H1 (cell line): ENCODE data around the gene LTN1. TPM values are rescaled to one million over a fixed set of nuclear protein-coding genes. Genes with fewer than 3 reads are reported as not detected.

Source experiments
- CTCF ChIA-PET: fragments of 300-600 bp; sonication (Branson Sonifier 250); formaldehyde crosslinking; loops from one replicate; lab custom pipeline; 2021; ENCODE audit not compliant: partially characterized antibody; lab: Charles Lee
- POLR2A ChIA-PET: fragments of 300-600 bp; sonication (Branson Sonifier 250); formaldehyde crosslinking; loops from one replicate; lab custom pipeline; 2021; ENCODE audit warnings: inconsistent platforms; ENCODE audit not compliant: partially characterized antibody; lab: Charles Lee
- DNase-seq, 2 experiments: peaks; one replicate each; pipeline versions ENCODE4 v3.0.0 to v3.0.0-alpha.2; 2010 to 2022; ENCODE audit warnings: low spot score in 2 of 2, low read depth in 1 of 2, mixed read lengths in 1 of 2
- FAIRE-seq: peaks from 2 replicates; lab custom pipeline; 2011; peaks lifted over from hg19 to GRCh38; lab: Jason Lieb, UNC
- H2AFZ ChIP-seq: 2 replicates; pipeline ENCODE4 v1.8.1; 2012; ENCODE audit warnings: low read length, inconsistent platforms
- H2AK5ac ChIP-seq: 2 replicates; pipeline ENCODE4 v1.6.1; 2013; ENCODE audit warnings: low read depth, low read length
- H2BK120ac ChIP-seq: replicated peaks from 2 replicates; pipeline ENCODE3; 2013; ENCODE audit warnings: low read depth, low read length, inconsistent platforms
- H2BK12ac ChIP-seq: 2 replicates; pipeline ENCODE4 v1.6.1; 2013; ENCODE audit warnings: low read depth, low read length
- H2BK15ac ChIP-seq: 2 replicates; pipeline ENCODE4 v1.6.1; 2013; ENCODE audit warnings: low read length
- H2BK20ac ChIP-seq: 2 replicates; pipeline ENCODE4 v1.6.1; 2013; ENCODE audit warnings: low read length
- H2BK5ac ChIP-seq: 2 replicates; pipeline ENCODE4 v1.6.1; 2013; ENCODE audit warnings: low read depth, low read length
- H3K14ac ChIP-seq: 2 replicates; pipeline ENCODE4 v1.6.1; 2013; ENCODE audit warnings: inconsistent platforms; ENCODE audit not compliant: insufficient read length
- H3K18ac ChIP-seq: 2 replicates; pipeline ENCODE4 v1.6.1; 2013; ENCODE audit warnings: low read length; ENCODE audit errors: extremely low read depth
- H3K23ac ChIP-seq: 2 replicates; pipeline ENCODE4 v1.6.1; 2013; ENCODE audit warnings: inconsistent platforms; ENCODE audit not compliant: insufficient read length
- H3K23me2 ChIP-seq: 2 replicates; pipeline ENCODE4 v1.6.1; 2013; ENCODE audit warnings: low read depth, low read length
- H3K27ac ChIP-seq: 2 replicates; pipeline ENCODE4 v1.6.1; 2011; ENCODE audit warnings: low read depth, low read length, inconsistent platforms
- H3K27me3 ChIP-seq, 4 experiments: replicated peaks in 1 of 4; 1 replicate in 1 of 4; 2 replicates in 3 of 4; pipeline versions ENCODE4 v1.6.1 to v1.8.1; 2011 to 2013; ENCODE audit warnings: low read length in 3 of 4, mild to moderate bottlenecking in 3 of 4, inconsistent platforms in 2 of 4, mixed read lengths in 2 of 4, moderate library complexity in 1 of 4; ENCODE audit not compliant: control insufficient read depth in 3 of 4, insufficient read depth in 3 of 4; ENCODE audit errors: extremely low read depth in 1 of 4
- H3K36me3 ChIP-seq, 4 experiments: 2 replicates each; pipeline versions ENCODE4 v1.6.1 to v1.8.1; 2011 to 2013; ENCODE audit warnings: mild to moderate bottlenecking in 4 of 4, low read length in 3 of 4, moderate library complexity in 2 of 4, control low read depth in 1 of 4, inconsistent platforms in 1 of 4; ENCODE audit not compliant: insufficient read depth in 4 of 4, control insufficient read depth in 2 of 4
- H3K4ac ChIP-seq: replicated peaks from 2 replicates; pipeline ENCODE3; 2013; ENCODE audit warnings: low read length, low read depth, mixed read lengths, inconsistent platforms; ENCODE audit not compliant: insufficient read length
- H3K4me1 ChIP-seq, 4 experiments: replicated peaks in 1 of 4; 1 replicate in 1 of 4; 2 replicates in 3 of 4; pipeline versions ENCODE4 v1.6.1 to v1.8.1; 2011 to 2013; ENCODE audit warnings: low read length in 3 of 4, inconsistent platforms in 2 of 4, mixed read lengths in 1 of 4; ENCODE audit not compliant: insufficient read depth in 4 of 4, control insufficient read depth in 3 of 4
- H3K4me2 ChIP-seq, 2 experiments: 2 replicates each; pipeline versions ENCODE4 v1.6.1 to v1.8.1; 2011 to 2013; ENCODE audit warnings: low read depth in 2 of 2, low read length in 2 of 2, control low read depth in 1 of 2, inconsistent platforms in 1 of 2, mild to moderate bottlenecking in 1 of 2; ENCODE audit not compliant: insufficient read depth in 1 of 2
- H3K4me3 ChIP-seq, 4 experiments: fragments of 200-600, 300-600 bp in 1 of 4; sonication (generic), shearing (Covaris generic), sonication (Bioruptor Twin) in 1 of 4; 2 replicates each; pipeline versions ENCODE4 v1.5.1 to v1.8.1; 2011 to 2016; ENCODE audit warnings: low read length in 4 of 4, low read depth in 3 of 4, control low read depth in 2 of 4, inconsistent platforms in 2 of 4, mild to moderate bottlenecking in 2 of 4, mixed read lengths in 1 of 4, moderate library complexity in 1 of 4; ENCODE audit not compliant: insufficient read depth in 2 of 4; ENCODE audit errors: extremely low read depth in 1 of 4
- H3K56ac ChIP-seq: replicated peaks from 2 replicates; pipeline ENCODE3; 2013; ENCODE audit warnings: low read depth, mild to moderate bottlenecking, mixed read lengths, low read length, inconsistent platforms; ENCODE audit not compliant: insufficient read length
- H3K79me1 ChIP-seq: 2 replicates; pipeline ENCODE4 v1.6.1; 2013; ENCODE audit warnings: low read depth, low read length, control low read depth
- H3K79me2 ChIP-seq, 2 experiments: 2 replicates each; pipeline versions ENCODE4 v1.6.1 to v1.8.1; 2012 to 2013; ENCODE audit warnings: low read length in 2 of 2, mild to moderate bottlenecking in 2 of 2, inconsistent platforms in 1 of 2; ENCODE audit not compliant: insufficient read depth in 2 of 2, control insufficient read depth in 1 of 2
- H3K9ac ChIP-seq, 4 experiments: replicated peaks in 1 of 4; 1 replicate in 1 of 4; 2 replicates in 3 of 4; pipeline versions ENCODE4 v1.6.1 to v1.8.1; 2011 to 2013; ENCODE audit warnings: low read depth in 3 of 4, low read length in 3 of 4, control low read depth in 2 of 4, mild to moderate bottlenecking in 2 of 4, moderate library complexity in 2 of 4, inconsistent platforms in 1 of 4; ENCODE audit errors: extremely low read depth in 1 of 4
- H3K9me3 ChIP-seq, 2 experiments: 2 replicates each; pipeline versions ENCODE4 v1.6.1 to v1.8.1; 2012 to 2013; ENCODE audit warnings: mild to moderate bottlenecking in 2 of 2, moderate library complexity in 2 of 2, control low read depth in 1 of 2, inconsistent platforms in 1 of 2, low read depth in 1 of 2, low read length in 1 of 2, mixed read lengths in 1 of 2; ENCODE audit not compliant: insufficient read depth in 2 of 2
- H4K20me1 ChIP-seq, 2 experiments: replicated peaks in 1 of 2; 2 replicates each; pipeline versions ENCODE3 to v1.8.1; 2011 to 2013; ENCODE audit warnings: inconsistent platforms in 2 of 2, low read length in 2 of 2, mild to moderate bottlenecking in 1 of 2; ENCODE audit not compliant: insufficient read depth in 2 of 2, control insufficient read depth in 1 of 2
- H4K5ac ChIP-seq: 2 replicates; pipeline ENCODE4 v1.6.1; 2013; ENCODE audit warnings: low read length, low read depth, mixed read lengths, inconsistent platforms; ENCODE audit not compliant: insufficient read length
- H4K8ac ChIP-seq: 2 replicates; pipeline ENCODE4 v1.8.0; 2013; ENCODE audit warnings: mild to moderate bottlenecking, moderate library complexity, low read length, inconsistent platforms; ENCODE audit not compliant: insufficient read depth; ENCODE audit errors: extremely low read depth
- H4K91ac ChIP-seq: replicated peaks from 2 replicates; pipeline ENCODE3; 2013; ENCODE audit warnings: low read length, mixed read lengths, inconsistent platforms; ENCODE audit not compliant: insufficient read length
- ASH2L ChIP-seq: fragments of 200-600, 300-600 bp; sonication (generic); IDR thresholded peaks from one replicate; pipeline ENCODE4 v1.7.1; 2017; ENCODE audit warnings: low read length
- CBX8 ChIP-seq: fragments of 300-800, 300-1000 bp; sonication (generic); IDR thresholded peaks from 2 replicates; pipeline ENCODE4 v1.7.1; 2016; ENCODE audit warnings: low read depth, low read length, borderline replicate concordance
- CHD1 ChIP-seq: IDR thresholded peaks from 2 replicates; pipeline ENCODE4 v1.6.1; 2012; ENCODE audit warnings: low read depth, low read length, improper control_type of control experiment
- CHD2 ChIP-seq: IDR thresholded peaks from 2 replicates; pipeline ENCODE4 v1.6.1; 2012; ENCODE audit warnings: low read length, improper control_type of control experiment
- GABPA ChIP-seq: IDR thresholded peaks from 2 replicates; pipeline ENCODE4 v1.6.1; 2011; ENCODE audit warnings: mild to moderate bottlenecking, low read length, moderate library complexity, borderline replicate concordance; ENCODE audit not compliant: insufficient read depth
- KDM1A ChIP-seq: fragments of 200-600, 300-600 bp; sonication (generic); IDR thresholded peaks from 2 replicates; pipeline ENCODE4 v1.7.1; 2016; ENCODE audit warnings: mild to moderate bottlenecking, low read length, borderline replicate concordance
- KDM5A ChIP-seq: fragments of 200-600 bp; IDR thresholded peaks from 2 replicates; pipeline ENCODE4 v1.7.1; 2012; ENCODE audit warnings: mild to moderate bottlenecking, low read length, inconsistent platforms, mixed read lengths
- NANOG ChIP-seq: IDR thresholded peaks from 2 replicates; pipeline ENCODE4 v1.6.1; 2011; ENCODE audit warnings: low read length, low read depth, mild to moderate bottlenecking, inconsistent platforms; ENCODE audit not compliant: insufficient read depth, poor library complexity, severe bottlenecking
- SIN3A ChIP-seq, 2 experiments: IDR thresholded peaks in 1 of 2; conservative IDR thresholded peaks in 1 of 2; 2 replicates each; pipeline ENCODE4 v1.6.1; 2011 to 2012; ENCODE audit warnings: low read length in 2 of 2, improper control_type of control experiment in 1 of 2, low read depth in 1 of 2, mild to moderate bottlenecking in 1 of 2
- SP2 ChIP-seq: IDR thresholded peaks from 2 replicates; pipeline ENCODE4 v1.6.1; 2012; ENCODE audit warnings: mild to moderate bottlenecking, low read length, inconsistent platforms
- ZNF274 ChIP-seq: IDR thresholded peaks from 2 replicates; pipeline ENCODE4 v1.7.0; 2012; ENCODE audit warnings: low read length, borderline replicate concordance; ENCODE audit errors: extremely low read depth
- WGBS, 2 experiments: shearing (Covaris generic) in 1 of 2; methylation state at CpG; one replicate each; pipeline versions ENCODE4 v1.1.6 to v1.1.7; 2013 to 2015; ENCODE audit warnings: low lambda C conversion rate in 2 of 2, mixed read lengths in 2 of 2, inconsistent platforms in 1 of 2, low coverage in 1 of 2, missing lambda C conversion rate in 1 of 2; ENCODE audit not compliant: insufficient replicate concordance in 2 of 2, insufficient coverage in 1 of 2, insufficient read length in 1 of 2; ENCODE audit errors: extremely low coverage in 1 of 2, missing lambda C conversion rate in 1 of 2; 5-methylcytosine and 5-hydroxymethylcytosine counted together
- polyA plus RNA-seq, 7 experiments: library from polyadenylated mRNA; depleted of rRNA in 3 of 7; stranded (reverse) in 5 of 7; unstranded in 2 of 7; fragments of >200 nt in 5 of 7; fragments of 200-250 nt in 2 of 7; gene quantifications; 1 replicate in 5 of 7; 2 replicates in 1 of 7; 4 replicates in 1 of 7; pipeline versions ENCODE4 v1.2.1 to v1.2.3, GENCODE V29; 2011 to 2013; ENCODE audit warnings: missing spikeins in 2 of 7, mixed read lengths in 2 of 7
- total RNA-seq: library from RNA; stranded (reverse); fragmentation: NEBNext Ultra II Directional; extraction: Animal tissue kit (Norgen Biotek cat#: 25700); gene quantifications from 2 replicates; pipeline ENCODE4 v1.2.1, GENCODE V29; 2021
- TF ChIP-seq, protein P1 (sequence below), 3 experiments: IDR thresholded peaks; 1 replicate in 2 of 3; 2 replicates in 1 of 3; pipeline versions ENCODE4 v1.5.1 to v1.6.1; 2011; ENCODE audit warnings: low read length in 3 of 3, mild to moderate bottlenecking in 3 of 3, inconsistent platforms in 2 of 3, low read depth in 1 of 3, moderate library complexity in 1 of 3; ENCODE audit not compliant: insufficient read depth in 1 of 3; ENCODE audit errors: control extremely low read depth in 1 of 3

LTN1 gene
- total and polyA plus RNA-seq, 2 of the 8 experiments (the other 6 are each of a cell fraction or from before 2014, with no cell fraction given) = 3.2 to 23.5 TPM

GRCh38 chr21:28986677-28987076, 6.0 kb downstream of the LTN1 start:
- Histone ChIP-seq H4K5ac (no peak overlapping the region), H3K4me1 (no peaks in the 10 kb centered on the region), H3K4me3 (no peak overlapping the region), H2BK120ac (no peak overlapping the region), H2BK5ac (no peak overlapping the region), H3K23ac (no peak overlapping the region), H4K91ac (no peak overlapping the region), H4K20me1 (peaks cover 2% of the 10 kb centered on the region in 2 experiments), H3K56ac (no peak overlapping the region), H3K79me1 (no peaks in the 10 kb centered on the region; the same call in 1 of the 2 replicates), H2BK20ac (no peak overlapping the region), H2BK15ac (no peak overlapping the region), H3K27me3 (no peaks in the 10 kb centered on the region), H2AFZ (no peak overlapping the region), H3K79me2 (peaks cover 0 to 37% of the 10 kb centered on the region in 2 experiments; a peak in 3 of 4 replicates), H3K14ac (no peak overlapping the region), H3K18ac (no peak overlapping the region), H4K8ac (no peak overlapping the region), H2BK12ac (no peak overlapping the region), H2AK5ac (no peak overlapping the region), H3K36me3 (peaks cover 0 to 16% (median 12%) of the 10 kb centered on the region in 4 experiments; a peak in 4 of 8 replicates), H3K4ac (no peak overlapping the region), H3K27ac (no peak overlapping the region), H3K9ac (no peak overlapping the region), H3K4me2 (no peak overlapping the region), H3K23me2 (no peaks in the 10 kb centered on the region), H3K9me3 (no peaks in the 10 kb centered on the region)
- 86% methylated on average over 4 of the region's 4 CpGs; no CpG with 5 or more reads in 1 of the 2 experiments for WGBS, 2 experiments
- POLR2A ChIA-PET = no interaction called here
- FAIRE-seq (no peak), DNase-seq (no peak)
- CTCF ChIA-PET = no interaction called here
- TF ChIP-seq, protein P1, sequence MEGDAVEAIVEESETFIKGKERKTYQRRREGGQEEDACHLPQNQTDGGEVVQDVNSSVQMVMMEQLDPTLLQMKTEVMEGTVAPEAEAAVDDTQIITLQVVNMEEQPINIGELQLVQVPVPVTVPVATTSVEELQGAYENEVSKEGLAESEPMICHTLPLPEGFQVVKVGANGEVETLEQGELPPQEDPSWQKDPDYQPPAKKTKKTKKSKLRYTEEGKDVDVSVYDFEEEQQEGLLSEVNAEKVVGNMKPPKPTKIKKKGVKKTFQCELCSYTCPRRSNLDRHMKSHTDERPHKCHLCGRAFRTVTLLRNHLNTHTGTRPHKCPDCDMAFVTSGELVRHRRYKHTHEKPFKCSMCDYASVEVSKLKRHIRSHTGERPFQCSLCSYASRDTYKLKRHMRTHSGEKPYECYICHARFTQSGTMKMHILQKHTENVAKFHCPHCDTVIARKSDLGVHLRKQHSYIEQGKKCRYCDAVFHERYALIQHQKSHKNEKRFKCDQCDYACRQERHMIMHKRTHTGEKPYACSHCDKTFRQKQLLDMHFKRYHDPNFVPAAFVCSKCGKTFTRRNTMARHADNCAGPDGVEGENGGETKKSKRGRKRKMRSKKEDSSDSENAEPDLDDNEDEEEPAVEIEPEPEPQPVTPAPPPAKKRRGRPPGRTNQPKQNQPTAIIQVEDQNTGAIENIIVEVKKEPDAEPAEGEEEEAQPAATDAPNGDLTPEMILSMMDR (IDR thresholded peaks at IDR 0.05; ENCODE audit: control extremely low read depth in 1 of 3, insufficient read depth in 1 of 3, low read depth in 1 of 3, low read length in 3 of 3) = no peak
- no peak for TF ChIP-seq KDM1A
- TF ChIP-seq ASH2L = no peak
- no peak for TF ChIP-seq CHD1
- no peak for TF ChIP-seq SP2
- TF ChIP-seq NANOG = no peak
- no peak for TF ChIP-seq SIN3A (conservative IDR thresholded peaks at IDR 0.05 in 1 of 2, IDR thresholded peaks at IDR 0.05 in 1 of 2; ENCODE audit: low read depth in 1 of 2, low read length in 2 of 2)
- no peak for TF ChIP-seq GABPA
- no peak for TF ChIP-seq CHD2
- no peak for TF ChIP-seq CBX8
- TF ChIP-seq ZNF274 = no peak
- TF ChIP-seq KDM5A = no peak
